ENCODE results near the gene RAB11FIP3. TPM values are rescaled to one million over a fixed set of nuclear protein-coding genes. Genes with fewer than 3 reads are reported as not detected.

RAB11FIP3 gene
- total and polyA plus RNA-seq, 2 of the 13 experiments (the other 11 are each of a cell fraction or from before 2014, with no cell fraction given) = 34.3 to 57.6 TPM

DNA sequence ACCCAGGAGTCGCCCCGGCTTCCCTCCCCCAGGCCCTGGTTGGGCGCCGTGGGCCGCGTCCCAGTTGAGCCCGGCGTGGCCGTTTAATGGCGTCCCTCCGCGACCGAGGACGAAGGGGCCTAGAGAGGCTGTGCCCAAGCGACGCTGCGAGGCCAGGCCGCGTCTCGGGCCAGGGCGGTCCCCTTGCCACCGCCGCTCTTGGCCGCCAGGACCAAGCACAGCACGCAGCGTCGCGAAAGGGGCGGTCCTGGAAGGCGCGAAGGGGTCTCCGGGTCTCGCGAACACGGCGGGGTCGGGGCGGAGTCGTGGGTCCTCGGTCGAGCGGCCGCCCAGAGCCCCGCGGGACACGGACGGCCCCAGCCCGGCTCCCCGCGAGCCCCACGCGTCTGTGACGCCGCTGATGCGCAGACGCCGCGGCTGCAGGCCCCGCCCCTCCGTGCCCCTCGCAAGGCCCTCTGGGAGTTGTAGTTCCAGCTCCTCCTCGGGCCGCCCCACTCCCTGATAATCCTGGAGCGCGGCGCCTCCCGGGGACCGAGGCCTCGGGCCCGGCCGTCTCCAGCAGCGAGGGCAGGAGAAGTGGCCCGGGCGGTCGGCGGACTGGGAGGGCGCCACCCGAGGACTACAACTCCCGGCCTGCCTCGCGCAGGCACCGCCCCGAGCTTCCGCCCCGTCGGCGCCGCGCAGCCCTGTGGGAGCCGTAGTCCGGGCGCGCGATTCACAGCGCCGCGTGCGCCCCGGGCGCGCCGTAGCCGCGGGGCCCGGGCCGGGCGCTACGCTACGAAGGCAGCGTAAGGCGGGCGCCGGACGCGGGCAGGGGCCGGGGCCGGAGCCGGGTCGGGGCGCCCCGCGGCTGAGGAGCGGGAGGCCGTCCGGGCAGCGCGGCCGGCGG lies 101.8 kb downstream of the RAB11FIP3 start, which contains the start of gene CAPN15 (continued):
- TF ChIP-seq ZNF556 (CRISPR knock-in tag; IDR thresholded peaks at IDR 0.05; ENCODE audit: borderline replicate concordance) (peak; percentile 47; the same call in 1 of the 2 replicates), ZNF652 (CRISPR knock-in tag; IDR thresholded peaks at IDR 0.05; ENCODE audit: borderline replicate concordance, low read depth) (no peak), ZNF33B (CRISPR knock-in tag; IDR thresholded peaks at IDR 0.05) (no peak), ZNF564 (CRISPR knock-in tag; IDR thresholded peaks at IDR 0.05) (peak; percentile 60), MXI1 (IDR thresholded peaks at IDR 0.05; ENCODE audit: borderline replicate concordance, low read depth, low read length) (peak; percentile 45; the same call in 2 of the 3 replicates), KMT2B (CRISPR knock-in tag; IDR thresholded peaks at IDR 0.05) (no peak), ZSCAN12 (CRISPR knock-in tag; IDR thresholded peaks at IDR 0.05) (peak; percentile 45; the same call in 1 of the 2 replicates), ZNF562 (CRISPR knock-in tag; IDR thresholded peaks at IDR 0.05; ENCODE audit: borderline replicate concordance) (no peak), TMF1 (CRISPR knock-in tag; IDR thresholded peaks at IDR 0.05; ENCODE audit: low read depth) (peak; percentile 82; the same call in 1 of the 2 replicates), ZSCAN30 (CRISPR knock-in tag; IDR thresholded peaks at IDR 0.05) (no peak), TRIM24 (CRISPR knock-in tag; IDR thresholded peaks at IDR 0.05) (no peak), ZNF282 (IDR thresholded peaks at IDR 0.05; ENCODE audit: partially characterized antibody) (no peak), MTA1 (CRISPR knock-in tag; IDR thresholded peaks at IDR 0.05; ENCODE audit: borderline replicate concordance) (peak; percentile 60; the same call in 1 of the 2 replicates)
- TF ChIP-seq, protein P1, sequence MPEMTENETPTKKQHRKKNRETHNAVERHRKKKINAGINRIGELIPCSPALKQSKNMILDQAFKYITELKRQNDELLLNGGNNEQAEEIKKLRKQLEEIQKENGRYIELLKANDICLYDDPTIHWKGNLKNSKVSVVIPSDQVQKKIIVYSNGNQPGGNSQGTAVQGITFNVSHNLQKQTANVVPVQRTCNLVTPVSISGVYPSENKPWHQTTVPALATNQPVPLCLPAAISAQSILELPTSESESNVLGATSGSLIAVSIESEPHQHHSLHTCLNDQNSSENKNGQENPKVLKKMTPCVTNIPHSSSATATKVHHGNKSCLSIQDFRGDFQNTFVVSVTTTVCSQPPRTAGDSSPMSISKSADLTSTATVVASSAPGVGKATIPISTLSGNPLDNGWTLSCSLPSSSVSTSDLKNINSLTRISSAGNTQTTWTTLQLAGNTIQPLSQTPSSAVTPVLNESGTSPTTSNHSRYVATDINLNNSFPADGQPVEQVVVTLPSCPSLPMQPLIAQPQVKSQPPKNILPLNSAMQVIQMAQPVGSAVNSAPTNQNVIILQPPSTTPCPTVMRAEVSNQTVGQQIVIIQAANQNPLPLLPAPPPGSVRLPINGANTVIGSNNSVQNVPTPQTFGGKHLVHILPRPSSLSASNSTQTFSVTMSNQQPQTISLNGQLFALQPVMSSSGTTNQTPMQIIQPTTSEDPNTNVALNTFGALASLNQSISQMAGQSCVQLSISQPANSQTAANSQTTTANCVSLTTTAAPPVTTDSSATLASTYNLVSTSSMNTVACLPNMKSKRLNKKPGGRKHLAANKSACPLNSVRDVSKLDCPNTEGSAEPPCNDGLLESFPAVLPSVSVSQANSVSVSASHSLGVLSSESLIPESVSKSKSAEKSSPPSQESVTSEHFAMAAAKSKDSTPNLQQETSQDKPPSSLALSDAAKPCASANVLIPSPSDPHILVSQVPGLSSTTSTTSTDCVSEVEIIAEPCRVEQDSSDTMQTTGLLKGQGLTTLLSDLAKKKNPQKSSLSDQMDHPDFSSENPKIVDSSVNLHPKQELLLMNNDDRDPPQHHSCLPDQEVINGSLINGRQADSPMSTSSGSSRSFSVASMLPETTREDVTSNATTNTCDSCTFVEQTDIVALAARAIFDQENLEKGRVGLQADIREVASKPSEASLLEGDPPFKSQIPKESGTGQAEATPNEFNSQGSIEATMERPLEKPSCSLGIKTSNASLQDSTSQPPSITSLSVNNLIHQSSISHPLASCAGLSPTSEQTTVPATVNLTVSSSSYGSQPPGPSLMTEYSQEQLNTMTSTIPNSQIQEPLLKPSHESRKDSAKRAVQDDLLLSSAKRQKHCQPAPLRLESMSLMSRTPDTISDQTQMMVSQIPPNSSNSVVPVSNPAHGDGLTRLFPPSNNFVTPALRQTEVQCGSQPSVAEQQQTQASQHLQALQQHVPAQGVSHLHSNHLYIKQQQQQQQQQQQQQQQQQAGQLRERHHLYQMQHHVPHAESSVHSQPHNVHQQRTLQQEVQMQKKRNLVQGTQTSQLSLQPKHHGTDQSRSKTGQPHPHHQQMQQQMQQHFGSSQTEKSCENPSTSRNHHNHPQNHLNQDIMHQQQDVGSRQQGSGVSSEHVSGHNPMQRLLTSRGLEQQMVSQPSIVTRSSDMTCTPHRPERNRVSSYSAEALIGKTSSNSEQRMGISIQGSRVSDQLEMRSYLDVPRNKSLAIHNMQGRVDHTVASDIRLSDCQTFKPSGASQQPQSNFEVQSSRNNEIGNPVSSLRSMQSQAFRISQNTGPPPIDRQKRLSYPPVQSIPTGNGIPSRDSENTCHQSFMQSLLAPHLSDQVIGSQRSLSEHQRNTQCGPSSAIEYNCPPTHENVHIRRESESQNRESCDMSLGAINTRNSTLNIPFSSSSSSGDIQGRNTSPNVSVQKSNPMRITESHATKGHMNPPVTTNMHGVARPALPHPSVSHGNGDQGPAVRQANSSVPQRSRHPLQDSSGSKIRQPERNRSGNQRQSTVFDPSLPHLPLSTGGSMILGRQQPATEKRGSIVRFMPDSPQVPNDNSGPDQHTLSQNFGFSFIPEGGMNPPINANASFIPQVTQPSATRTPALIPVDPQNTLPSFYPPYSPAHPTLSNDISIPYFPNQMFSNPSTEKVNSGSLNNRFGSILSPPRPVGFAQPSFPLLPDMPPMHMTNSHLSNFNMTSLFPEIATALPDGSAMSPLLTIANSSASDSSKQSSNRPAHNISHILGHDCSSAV (CRISPR knock-in tag; IDR thresholded peaks at IDR 0.05; ENCODE audit: borderline replicate concordance) = no peak
- TF ChIP-seq, protein P2, sequence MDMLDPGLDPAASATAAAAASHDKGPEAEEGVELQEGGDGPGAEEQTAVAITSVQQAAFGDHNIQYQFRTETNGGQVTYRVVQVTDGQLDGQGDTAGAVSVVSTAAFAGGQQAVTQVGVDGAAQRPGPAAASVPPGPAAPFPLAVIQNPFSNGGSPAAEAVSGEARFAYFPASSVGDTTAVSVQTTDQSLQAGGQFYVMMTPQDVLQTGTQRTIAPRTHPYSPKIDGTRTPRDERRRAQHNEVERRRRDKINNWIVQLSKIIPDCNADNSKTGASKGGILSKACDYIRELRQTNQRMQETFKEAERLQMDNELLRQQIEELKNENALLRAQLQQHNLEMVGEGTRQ (IDR thresholded peaks at IDR 0.05; ENCODE audit: low read depth, low read length) = no peak
- TF ChIP-seq, protein P2 (CRISPR knock-in tag; IDR thresholded peaks at IDR 0.05; ENCODE audit: borderline replicate concordance) = no peak; the same call in 1 of the 2 replicates
